Neural progenitor cell (in vitro differentiated cells): ENCODE measurements around the gene SLC9C1.

ENCODE experiments used
- CTCF ChIP-seq: fragments of 200-600 bp; sonication (generic); IDR thresholded peaks from 2 replicates; pipeline ENCODE4 v1.5.1; 2017; ENCODE audit warnings: antibody characterized with exemption, mild to moderate bottlenecking
- EZH2 ChIP-seq: fragments of 200-600 bp; sonication (generic); IDR thresholded peaks from 2 replicates; pipeline ENCODE4 v1.6.1; 2017; ENCODE audit warnings: antibody characterized with exemption, mild to moderate bottlenecking, moderate library complexity
- EZH2phosphoT487 ChIP-seq: fragments of 200-600 bp; sonication (generic); IDR thresholded peaks from 2 replicates; pipeline ENCODE4 v1.6.1; 2017; ENCODE audit warnings: antibody characterized with exemption

GRCh38 chr3:112129925-112130637 is 163.9 kb downstream of the SLC9C1 start:
- TF ChIP-seq CTCF: no peak
- no peak for TF ChIP-seq EZH2
- TF ChIP-seq EZH2phosphoT487: no peak
